Activated B cell treated with CpG ODN at 0.5 μM for 24 hours (primary cell): ENCODE results near the gene CDK8. TPM values are rescaled to one million over a fixed set of nuclear protein-coding genes. Genes with fewer than 3 reads are reported as not detected.
A peak's percentile ranks its signal among the peaks of the same experiment; 100 is the strongest.

Experiments
- ATAC-seq: fragments of 200-7000 bp; cut with Tn5 transposase; one replicate; pipeline ENCODE4 v1.10.0; 2021; ENCODE audit warnings: low read depth, mild to moderate bottlenecking, moderate library complexity
- CTCF ChIA-PET: fragments of 350-600 bp; sonication (Branson Sonifier 250); formaldehyde crosslinking; loops from one replicate; lab custom pipeline; 2021; ENCODE audit warnings: antibody characterized with exemption; lab: Charles Lee
- POLR2A ChIA-PET: fragments of 350-600 bp; sonication (Branson Sonifier 250); formaldehyde crosslinking; loops from one replicate; lab custom pipeline; 2021; ENCODE audit warnings: antibody characterized with exemption; lab: Charles Lee
- DNase-seq: peaks from one replicate; pipeline ENCODE4 v3.0.0; 2022
- H3K27ac Mint-ChIP-seq: one replicate; pipeline ENCODE4 v1.8.0; 2020; ENCODE audit warnings: mixed read lengths
- H3K27me3 Mint-ChIP-seq: one replicate; pipeline ENCODE4 v1.8.0; 2021; ENCODE audit warnings: mixed read lengths
- H3K36me3 Mint-ChIP-seq: one replicate; pipeline ENCODE4 v1.8.0; 2021; ENCODE audit warnings: low read depth, mixed read lengths
- H3K4me1 Mint-ChIP-seq: one replicate; pipeline ENCODE4 v1.8.0; 2021; ENCODE audit warnings: mixed read lengths
- H3K4me3 Mint-ChIP-seq: one replicate; pipeline ENCODE4 v1.8.0; 2020; ENCODE audit warnings: mild to moderate bottlenecking, mixed read lengths
- H3K9me3 Mint-ChIP-seq: one replicate; pipeline ENCODE4 v1.8.0; 2020; ENCODE audit warnings: mixed read lengths
- CTCF ChIP-seq: fragments of 200-600 bp; IDR thresholded peaks from one replicate; pipeline ENCODE4 v1.8.0; 2022; ENCODE audit warnings: antibody characterized with exemption, mild to moderate bottlenecking
- intact Hi-C: fragments of 100-400 bp; cut with micrococcal nuclease; formaldehyde crosslinking; loops from one replicate; pipeline ENCODE4 v1.15.1; 2024
- total RNA-seq: library from RNA; stranded (reverse); gene quantifications from 2 replicates; pipeline ENCODE4 v1.2.3, GENCODE V29; 2022

CDK8 gene
- total RNA-seq, 1 donor from 2014 or later, result 12.8 TPM

- DNase-seq (no peak), ATAC-seq (no peak)
- Mint-ChIP-seq H3K4me3 (peak overlapping the region; percentile 100), H3K27ac (peak overlapping the region; percentile 100), H3K9me3 (no peaks in the 10 kb centered on the region), H3K27me3 (peaks cover 7% of the 10 kb centered on the region), H3K4me1 (peaks cover 36% of the 10 kb centered on the region), H3K36me3 (peaks cover 31% of the 10 kb centered on the region)
- ChIA-PET CTCF (interaction anchor here (3.8 kb wide), 1 partner anchor 38 kb away, joined by 26 read pairs; no protein-coding TSS in a partner anchor), POLR2A (interaction anchor here (0.5 to 6.2 kb wide), 8 partner anchors 11 to 1151 kb away, joined by 3 to 125 read pairs (median 4); partner anchors contain the start of gene CDK8)
- no peak for TF ChIP-seq CTCF
- intact Hi-C loops, result loop anchor here (1.0 kb wide), 2 partner anchors 32 to 36 kb away; partner anchors contain the start of gene CDK8
Measured at GRCh38 chr13:26222520-26223046, 31.3 kb upstream of the CDK8 start.

- H3K36me3 Mint-ChIP-seq, result peaks cover 9% of the 10 kb centered on the region
- TF ChIP-seq CTCF, result no peak
- ChIA-PET POLR2A (interaction anchor here (1.2 kb wide), 1 partner anchor 40 kb away, joined by 4 read pairs; no protein-coding TSS in a partner anchor), CTCF (interaction anchor here (1.0 kb wide), 1 partner anchor 41 kb away, joined by 3 read pairs; no protein-coding TSS in a partner anchor)
- H3K4me1 Mint-ChIP-seq, result peaks cover 19% of the 10 kb centered on the region
- H3K4me3 Mint-ChIP-seq, result no peak overlapping the region
- ATAC-seq (no peak), DNase-seq (no peak)
- peaks cover 7% of the 10 kb centered on the region for H3K27me3 Mint-ChIP-seq
- intact Hi-C loops, result no loop called here
- H3K9me3 Mint-ChIP-seq, result no peaks in the 10 kb centered on the region
- H3K27ac Mint-ChIP-seq, result no peak overlapping the region
Measured at GRCh38 chr13:26225896-26226617, 27.9 kb upstream of the CDK8 start.

GRCh38 chr13:26227166-26227971 lies 26.6 kb upstream of the CDK8 start:
- POLR2A ChIA-PET, result interaction anchor here (0.6 kb wide), 1 partner anchor 43 kb away, joined by 4 read pairs; no protein-coding TSS in a partner anchor
- Mint-ChIP-seq H3K4me1 (peaks cover 11% of the 10 kb centered on the region), H3K27me3 (peaks cover 9% of the 10 kb centered on the region), H3K36me3 (peaks cover under 1% of the 10 kb centered on the region), H3K4me3 (no peak overlapping the region), H3K27ac (no peak overlapping the region), H3K9me3 (no peaks in the 10 kb centered on the region)
- ATAC-seq, result no peak
- intact Hi-C loops, result no loop called here
- CTCF ChIA-PET, result interaction anchor here (0.8 kb wide), 1 partner anchor 40 kb away, joined by 3 read pairs; no protein-coding TSS in a partner anchor
- no peak for TF ChIP-seq CTCF
- no peak for DNase-seq

- Mint-ChIP-seq H3K4me1 (peaks cover 3% of the 10 kb centered on the region), H3K4me3 (no peak overlapping the region), H3K27me3 (peaks cover 9% of the 10 kb centered on the region), H3K27ac (no peak overlapping the region), H3K9me3 (no peaks in the 10 kb centered on the region), H3K36me3 (no peaks in the 10 kb centered on the region)
- intact Hi-C loops, result no loop called here
- DNase-seq, result no peak
- POLR2A ChIA-PET, result no interaction called here
- CTCF ChIA-PET, result interaction anchor here (0.8 kb wide), 1 partner anchor 41 kb away, joined by 3 read pairs; no protein-coding TSS in a partner anchor
- no peak for TF ChIP-seq CTCF
- no peak for ATAC-seq
Measured at GRCh38 chr13:26228096-26228495, 25.8 kb upstream of the CDK8 start.
